DND-41 (cell line): ENCODE measurements around the gene ERC2.
"Not testable (repeated sequence)": the region's sequence is repeated elsewhere in the genome, so short reads cannot be mapped to it uniquely, and the experiment has no call there.

Experiments used
- ATAC-seq: fragments of 200-7000 bp; cut with Tn5 transposase; 3 replicates; pipeline ENCODE4 v1.9.1; 2021; ENCODE audit warnings: low read depth; ENCODE audit not compliant: insufficient read depth
- DNase-seq: peaks from one replicate; pipeline ENCODE4 v3.0.0-alpha.2; 2020
- H2AFZ ChIP-seq: 2 replicates; pipeline ENCODE4 v1.6.0; 2012; ENCODE audit warnings: low read depth, low read length
- H3K27ac ChIP-seq: 2 replicates; pipeline ENCODE4 v1.5.1; 2012; ENCODE audit warnings: low read length, inconsistent platforms
- H3K27me3 ChIP-seq: fragments of 200-600 bp; sonication (generic); 2 replicates; pipeline ENCODE4 v1.6.0; 2012; ENCODE audit warnings: low read length, mild to moderate bottlenecking, inconsistent platforms; ENCODE audit not compliant: insufficient read depth, poor library complexity
- H3K36me3 ChIP-seq: 2 replicates; pipeline ENCODE4 v1.5.1; 2012; ENCODE audit warnings: low read length, inconsistent platforms; ENCODE audit not compliant: insufficient read depth
- H3K4me1 ChIP-seq: 2 replicates; pipeline ENCODE4 v1.5.1; 2012; ENCODE audit warnings: mild to moderate bottlenecking, low read length; ENCODE audit not compliant: insufficient read depth
- H3K4me2 ChIP-seq: 2 replicates; pipeline ENCODE4 v1.6.0; 2012; ENCODE audit warnings: mild to moderate bottlenecking, moderate library complexity, low read length, inconsistent platforms; ENCODE audit not compliant: insufficient read depth
- H3K4me3 ChIP-seq, 2 experiments: fragments of 200-600 bp in 1 of 2; shearing (Covaris generic) in 1 of 2; 2 replicates each; pipeline ENCODE4 v1.5.1; 2012 to 2016; ENCODE audit warnings: inconsistent platforms in 2 of 2, low read length in 2 of 2, mild to moderate bottlenecking in 2 of 2, low read depth in 1 of 2, moderate library complexity in 1 of 2
- H3K79me2 ChIP-seq: 2 replicates; pipeline ENCODE4 v1.6.0; 2012; ENCODE audit warnings: low read length, inconsistent platforms; ENCODE audit not compliant: insufficient read depth
- H3K9ac ChIP-seq: 2 replicates; pipeline ENCODE4 v1.6.0; 2012; ENCODE audit warnings: low read depth, mild to moderate bottlenecking, inconsistent platforms, low read length, moderate library complexity
- H3K9me3 ChIP-seq: 2 replicates; pipeline ENCODE4 v1.5.1; 2012; ENCODE audit warnings: low read length, moderate library complexity, mild to moderate bottlenecking, inconsistent platforms; ENCODE audit not compliant: insufficient read depth, severe bottlenecking
- H4K20me1 ChIP-seq: 2 replicates; pipeline ENCODE4 v1.6.0; 2012; ENCODE audit warnings: low read length; ENCODE audit not compliant: insufficient read depth
- EZH2 ChIP-seq: IDR thresholded peaks from 3 replicates; pipeline ENCODE4 v1.6.1; 2012; ENCODE audit warnings: borderline replicate concordance, low read depth, mild to moderate bottlenecking, moderate library complexity, low read length, inconsistent platforms; ENCODE audit not compliant: severe bottlenecking
- TF ChIP-seq, protein P1 (sequence below): IDR thresholded peaks from 2 replicates; pipeline ENCODE4 v1.5.1; 2012; ENCODE audit warnings: borderline replicate concordance, low read length, moderate library complexity, mild to moderate bottlenecking; ENCODE audit not compliant: poor library complexity, severe bottlenecking; ENCODE audit errors: extremely low read depth

Gene ERC2

DNA sequence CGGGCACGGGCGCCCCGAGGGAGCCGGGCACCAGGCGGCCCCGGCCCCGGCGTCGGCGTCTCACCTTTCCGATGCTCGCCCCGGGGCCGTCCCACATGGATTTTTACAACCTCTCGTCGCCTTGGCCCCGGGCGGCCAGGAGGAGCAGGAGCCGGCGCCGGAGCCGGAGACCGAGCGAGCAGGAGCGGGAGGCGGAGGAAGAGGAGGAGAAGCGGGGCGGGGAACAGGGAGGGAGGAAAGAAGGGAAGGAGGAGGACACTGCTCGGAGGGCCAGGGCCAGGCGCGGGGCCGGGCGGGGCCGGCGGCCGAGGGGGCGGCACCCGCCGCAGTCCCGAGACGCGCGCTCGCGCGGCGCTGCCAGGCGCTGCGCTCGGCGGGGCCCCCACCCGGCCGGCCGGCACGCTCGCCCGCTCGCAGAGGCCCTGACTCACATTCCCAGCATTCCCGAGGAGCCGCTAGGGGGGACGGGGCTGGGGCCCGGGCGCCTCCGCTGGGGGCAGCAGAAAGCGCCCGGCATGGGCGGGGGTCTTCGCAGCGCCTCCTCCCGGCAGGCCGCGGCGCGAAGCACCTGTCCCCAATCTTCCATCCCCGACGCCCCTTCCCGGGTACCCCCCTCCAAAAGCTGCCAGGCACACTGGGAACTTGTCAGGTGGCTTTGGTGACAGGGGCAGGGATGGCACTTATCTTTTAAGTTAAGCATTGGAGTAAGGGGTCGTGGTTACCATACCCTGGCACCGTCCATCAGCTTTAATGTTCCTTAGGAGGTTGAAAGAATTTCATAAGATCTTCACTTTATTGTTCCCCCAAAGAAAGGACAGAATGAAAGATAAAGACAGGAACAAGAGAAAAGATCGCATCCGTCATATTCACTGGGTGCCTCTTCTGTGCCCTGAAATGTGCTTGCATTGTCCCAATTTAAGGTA, at the start of gene ERC2:
TSS of gene ERC2 (minus strand) at position 284 of the 923 bp plus-strand sequence.
- H2AFZ ChIP-seq: no peak within 1 kb of the TSS
- no peaks in the 10 kb centered on the region for H4K20me1 ChIP-seq
- no peaks in the 10 kb centered on the region for H3K79me2 ChIP-seq
- ATAC-seq (no peak), DNase-seq (no peak)
- H3K36me3 ChIP-seq: no peaks in the 10 kb centered on the region
- H3K4me1 ChIP-seq: no peaks in the 10 kb centered on the region
- H3K9me3 ChIP-seq: no peaks in the 10 kb centered on the region
- no peak within 1 kb of the TSS for H3K4me3 ChIP-seq
- H3K4me2 ChIP-seq: no peak within 1 kb of the TSS
- TF ChIP-seq EZH2: no peak
- TF ChIP-seq, protein P1, sequence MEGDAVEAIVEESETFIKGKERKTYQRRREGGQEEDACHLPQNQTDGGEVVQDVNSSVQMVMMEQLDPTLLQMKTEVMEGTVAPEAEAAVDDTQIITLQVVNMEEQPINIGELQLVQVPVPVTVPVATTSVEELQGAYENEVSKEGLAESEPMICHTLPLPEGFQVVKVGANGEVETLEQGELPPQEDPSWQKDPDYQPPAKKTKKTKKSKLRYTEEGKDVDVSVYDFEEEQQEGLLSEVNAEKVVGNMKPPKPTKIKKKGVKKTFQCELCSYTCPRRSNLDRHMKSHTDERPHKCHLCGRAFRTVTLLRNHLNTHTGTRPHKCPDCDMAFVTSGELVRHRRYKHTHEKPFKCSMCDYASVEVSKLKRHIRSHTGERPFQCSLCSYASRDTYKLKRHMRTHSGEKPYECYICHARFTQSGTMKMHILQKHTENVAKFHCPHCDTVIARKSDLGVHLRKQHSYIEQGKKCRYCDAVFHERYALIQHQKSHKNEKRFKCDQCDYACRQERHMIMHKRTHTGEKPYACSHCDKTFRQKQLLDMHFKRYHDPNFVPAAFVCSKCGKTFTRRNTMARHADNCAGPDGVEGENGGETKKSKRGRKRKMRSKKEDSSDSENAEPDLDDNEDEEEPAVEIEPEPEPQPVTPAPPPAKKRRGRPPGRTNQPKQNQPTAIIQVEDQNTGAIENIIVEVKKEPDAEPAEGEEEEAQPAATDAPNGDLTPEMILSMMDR: no peak
- no peak within 1 kb of the TSS for H3K27ac ChIP-seq
- H3K27me3 ChIP-seq: peaks cover under 1% of the 10 kb centered on the region
- no peak within 1 kb of the TSS for H3K9ac ChIP-seq

DNA sequence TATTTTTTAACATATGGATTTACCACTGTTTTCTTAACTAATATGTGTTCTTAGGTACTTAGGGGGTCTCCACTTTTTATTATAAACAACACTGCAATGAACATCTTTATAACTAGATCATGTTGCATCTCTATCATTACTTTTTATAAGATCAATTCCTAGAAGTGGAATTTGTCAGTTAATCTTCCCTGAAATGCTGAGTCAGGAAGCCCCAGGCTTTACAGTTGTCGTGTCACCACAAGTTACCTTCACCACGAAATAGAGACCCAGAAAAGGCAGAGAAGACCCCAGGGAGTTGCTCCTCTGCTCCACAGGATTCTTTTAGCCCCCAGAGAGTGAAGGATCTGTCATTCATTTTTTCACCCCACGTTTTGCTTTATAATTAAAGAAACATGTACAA, 34.5 kb upstream of the ERC2 start:
- H3K4me1 ChIP-seq: no peaks in the 10 kb centered on the region
- no peak overlapping the region for H3K9ac ChIP-seq
- no peaks in the 10 kb centered on the region for H3K27me3 ChIP-seq
- no peaks in the 10 kb centered on the region for H3K9me3 ChIP-seq
- H2AFZ ChIP-seq: no peak overlapping the region
- H3K27ac ChIP-seq: no peak overlapping the region
- no peaks in the 10 kb centered on the region for H4K20me1 ChIP-seq
- no peak overlapping the region for H3K4me3 ChIP-seq
- H3K79me2 ChIP-seq: no peaks in the 10 kb centered on the region
- ATAC-seq (no peak), DNase-seq (no peak)
- H3K4me2 ChIP-seq: no peak overlapping the region
- H3K36me3 ChIP-seq: no peaks in the 10 kb centered on the region
- no peak for TF ChIP-seq EZH2
- TF ChIP-seq, protein P1: no peak

DNA sequence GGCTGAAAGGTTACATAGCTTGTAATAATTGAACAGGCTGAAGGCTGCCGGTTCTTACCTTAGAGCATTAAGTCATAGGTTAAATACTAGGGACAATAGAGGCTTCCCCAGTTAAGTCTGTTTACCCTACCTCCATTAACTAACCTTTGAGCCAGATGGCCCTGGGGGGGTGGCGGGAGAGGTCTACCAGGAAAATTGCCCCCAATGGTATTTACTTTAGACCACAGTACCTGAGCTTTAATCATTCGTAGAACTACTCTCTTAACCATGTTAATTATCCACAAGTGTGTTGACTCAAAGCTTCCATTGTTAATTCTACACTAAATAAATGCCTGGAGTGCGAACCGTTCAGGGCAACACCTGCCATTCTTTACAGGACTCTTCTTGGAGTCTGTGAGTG, 28.1 kb upstream of the ERC2 start:
- H3K9me3 ChIP-seq, H2AFZ ChIP-seq, DNase-seq: not testable (repeated sequence)

DNA sequence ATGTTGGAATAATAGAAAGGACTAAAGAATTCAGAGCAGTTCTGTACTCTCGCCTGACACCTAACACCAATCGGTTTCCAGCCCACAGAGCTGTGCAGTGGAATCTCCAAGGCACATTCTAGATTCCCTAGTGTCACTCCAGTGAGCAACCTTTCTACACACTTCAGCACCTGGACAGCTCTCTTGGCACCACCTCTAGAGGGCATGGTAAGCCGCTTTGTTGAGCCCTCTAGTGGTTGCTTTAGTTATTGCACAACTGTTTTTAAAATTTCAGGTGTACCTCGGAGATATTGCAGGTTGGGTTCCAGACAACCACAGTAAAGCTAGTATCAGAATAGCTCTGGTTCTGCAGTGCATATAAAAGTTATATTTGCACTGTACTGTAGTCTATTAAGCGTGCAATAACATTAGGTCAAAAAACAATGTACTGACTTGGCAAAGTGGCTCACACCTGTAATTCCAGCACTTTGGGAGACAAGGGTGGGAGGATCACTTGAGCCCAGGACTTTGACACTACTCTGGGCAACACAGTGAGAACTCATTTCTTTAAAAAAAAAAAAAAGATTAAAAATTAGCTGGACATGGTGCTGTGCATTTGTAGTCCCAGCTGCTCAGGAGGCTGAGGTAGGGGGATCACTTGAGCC, 26.5 kb upstream of the ERC2 start:
- no peaks in the 10 kb centered on the region for H3K36me3 ChIP-seq
- H3K79me2 ChIP-seq: no peaks in the 10 kb centered on the region
- no peaks in the 10 kb centered on the region for H3K4me1 ChIP-seq
- H4K20me1 ChIP-seq: no peaks in the 10 kb centered on the region
- H2AFZ ChIP-seq: no peak overlapping the region
- ATAC-seq (peak; percentile 100), DNase-seq (peak; percentile 83)
- H3K27me3 ChIP-seq: no peaks in the 10 kb centered on the region
- no peak overlapping the region for H3K4me2 ChIP-seq
- no peak overlapping the region for H3K4me3 ChIP-seq
- H3K27ac ChIP-seq: no peak overlapping the region
- H3K9me3 ChIP-seq: no peaks in the 10 kb centered on the region
- no peak overlapping the region for H3K9ac ChIP-seq
- TF ChIP-seq EZH2: no peak
- TF ChIP-seq, protein P1: peak; percentile 95

More for the DNA sequence above, 28.1 kb upstream of the ERC2 start:
- H4K20me1 ChIP-seq, H3K4me2 ChIP-seq, H3K4me3 ChIP-seq, H3K4me1 ChIP-seq, H3K79me2 ChIP-seq, H3K9ac ChIP-seq, H3K27ac ChIP-seq, H3K36me3 ChIP-seq, ATAC-seq, H3K27me3 ChIP-seq: not testable (repeated sequence)
